ENCODE measurements around the gene LYL1. TPM values are rescaled to one million over a fixed set of nuclear protein-coding genes. Genes with fewer than 3 reads are reported as not detected.

The LYL1 gene
- total and polyA plus RNA-seq, 2 of the 13 experiments (the other 11 are each of a cell fraction or from before 2014, with no cell fraction given): 0.75 to 0.92 TPM

DNA sequence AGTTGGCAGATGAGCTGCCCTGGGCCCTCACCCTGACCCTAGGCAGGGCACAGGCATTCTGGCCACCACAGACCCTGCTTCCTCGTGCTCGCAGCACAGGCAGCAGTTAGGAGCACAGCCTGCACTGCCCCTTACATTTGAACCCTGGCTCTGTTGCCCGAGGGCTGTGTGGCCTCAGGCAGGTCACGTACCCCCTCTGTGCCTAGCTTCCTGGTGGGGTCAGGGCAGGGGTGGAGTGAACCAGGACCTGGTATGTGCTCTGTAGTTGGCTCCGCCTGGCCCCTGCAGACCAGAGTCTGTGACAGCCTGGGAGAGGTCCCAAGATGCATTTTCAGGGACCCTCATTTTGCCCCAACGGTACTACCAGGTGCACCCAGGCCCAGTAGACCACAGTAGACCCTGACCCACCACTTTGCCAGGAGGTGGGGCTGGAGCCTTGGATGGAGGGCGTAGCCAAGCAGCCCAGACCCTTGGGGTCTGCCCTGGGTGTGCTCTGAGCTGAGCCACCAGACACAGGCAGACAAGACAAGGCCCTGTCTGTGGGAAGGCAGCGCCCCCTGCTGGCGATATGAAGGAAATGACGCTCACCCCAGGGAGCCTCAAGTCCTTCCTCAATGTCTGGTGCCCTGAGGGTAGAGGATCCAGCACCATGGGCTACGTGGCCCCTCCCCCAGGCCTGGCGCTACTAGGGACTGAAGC is 9.1 kb downstream of the LYL1 start (continued):
- TF ChIP-seq, protein P1, sequence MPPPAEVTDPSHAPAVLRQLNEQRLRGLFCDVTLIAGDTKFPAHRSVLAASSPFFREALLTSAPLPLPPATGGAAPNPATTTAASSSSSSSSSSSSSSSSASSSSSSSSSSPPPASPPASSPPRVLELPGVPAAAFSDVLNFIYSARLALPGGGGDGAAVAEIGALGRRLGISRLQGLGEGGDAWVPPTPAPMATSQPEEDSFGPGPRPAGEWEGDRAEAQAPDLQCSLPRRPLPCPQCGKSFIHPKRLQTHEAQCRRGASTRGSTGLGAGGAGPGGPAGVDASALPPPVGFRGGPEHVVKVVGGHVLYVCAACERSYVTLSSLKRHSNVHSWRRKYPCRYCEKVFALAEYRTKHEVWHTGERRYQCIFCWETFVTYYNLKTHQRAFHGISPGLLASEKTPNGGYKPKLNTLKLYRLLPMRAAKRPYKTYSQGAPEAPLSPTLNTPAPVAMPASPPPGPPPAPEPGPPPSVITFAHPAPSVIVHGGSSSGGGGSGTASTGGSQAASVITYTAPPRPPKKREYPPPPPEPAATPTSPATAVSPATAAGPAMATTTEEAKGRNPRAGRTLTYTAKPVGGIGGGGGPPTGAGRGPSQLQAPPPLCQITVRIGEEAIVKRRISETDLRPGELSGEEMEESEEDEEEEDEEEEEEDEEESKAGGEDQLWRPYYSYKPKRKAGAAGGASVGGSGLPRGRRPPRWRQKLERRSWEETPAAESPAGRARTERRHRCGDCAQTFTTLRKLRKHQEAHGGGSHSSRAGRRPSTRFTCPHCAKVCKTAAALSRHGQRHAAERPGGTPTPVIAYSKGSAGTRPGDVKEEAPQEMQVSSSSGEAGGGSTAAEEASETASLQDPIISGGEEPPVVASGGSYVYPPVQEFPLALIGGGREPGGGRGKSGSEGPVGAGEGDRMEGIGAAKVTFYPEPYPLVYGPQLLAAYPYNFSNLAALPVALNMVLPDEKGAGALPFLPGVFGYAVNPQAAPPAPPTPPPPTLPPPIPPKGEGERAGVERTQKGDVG (CRISPR knock-in tag; IDR thresholded peaks at IDR 0.05; ENCODE audit: borderline replicate concordance): no peak
- TF ChIP-seq, protein P2, sequence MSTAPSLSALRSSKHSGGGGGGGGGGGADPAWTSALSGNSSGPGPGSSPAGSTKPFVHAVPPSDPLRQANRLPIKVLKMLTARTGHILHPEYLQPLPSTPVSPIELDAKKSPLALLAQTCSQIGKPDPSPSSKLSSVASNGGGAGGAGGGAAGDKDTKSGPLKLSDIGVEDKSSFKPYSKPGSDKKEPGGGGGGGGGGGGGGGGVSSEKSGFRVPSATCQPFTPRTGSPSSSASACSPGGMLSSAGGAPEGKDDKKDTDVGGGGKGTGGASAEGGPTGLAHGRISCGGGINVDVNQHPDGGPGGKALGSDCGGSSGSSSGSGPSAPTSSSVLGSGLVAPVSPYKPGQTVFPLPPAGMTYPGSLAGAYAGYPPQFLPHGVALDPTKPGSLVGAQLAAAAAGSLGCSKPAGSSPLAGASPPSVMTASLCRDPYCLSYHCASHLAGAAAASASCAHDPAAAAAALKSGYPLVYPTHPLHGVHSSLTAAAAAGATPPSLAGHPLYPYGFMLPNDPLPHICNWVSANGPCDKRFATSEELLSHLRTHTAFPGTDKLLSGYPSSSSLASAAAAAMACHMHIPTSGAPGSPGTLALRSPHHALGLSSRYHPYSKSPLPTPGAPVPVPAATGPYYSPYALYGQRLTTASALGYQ (CRISPR knock-in tag; IDR thresholded peaks at IDR 0.05): no peak
- no peak for TF ChIP-seq CAMTA2 (CRISPR knock-in tag; IDR thresholded peaks at IDR 0.05; ENCODE audit: borderline replicate concordance)
- no peak for TF ChIP-seq POLR2G (IDR thresholded peaks at IDR 0.05; ENCODE audit: low read depth, low read length)
- TF ChIP-seq HIVEP1 (CRISPR knock-in tag; IDR thresholded peaks at IDR 0.05): no peak
- TF ChIP-seq, protein P3, sequence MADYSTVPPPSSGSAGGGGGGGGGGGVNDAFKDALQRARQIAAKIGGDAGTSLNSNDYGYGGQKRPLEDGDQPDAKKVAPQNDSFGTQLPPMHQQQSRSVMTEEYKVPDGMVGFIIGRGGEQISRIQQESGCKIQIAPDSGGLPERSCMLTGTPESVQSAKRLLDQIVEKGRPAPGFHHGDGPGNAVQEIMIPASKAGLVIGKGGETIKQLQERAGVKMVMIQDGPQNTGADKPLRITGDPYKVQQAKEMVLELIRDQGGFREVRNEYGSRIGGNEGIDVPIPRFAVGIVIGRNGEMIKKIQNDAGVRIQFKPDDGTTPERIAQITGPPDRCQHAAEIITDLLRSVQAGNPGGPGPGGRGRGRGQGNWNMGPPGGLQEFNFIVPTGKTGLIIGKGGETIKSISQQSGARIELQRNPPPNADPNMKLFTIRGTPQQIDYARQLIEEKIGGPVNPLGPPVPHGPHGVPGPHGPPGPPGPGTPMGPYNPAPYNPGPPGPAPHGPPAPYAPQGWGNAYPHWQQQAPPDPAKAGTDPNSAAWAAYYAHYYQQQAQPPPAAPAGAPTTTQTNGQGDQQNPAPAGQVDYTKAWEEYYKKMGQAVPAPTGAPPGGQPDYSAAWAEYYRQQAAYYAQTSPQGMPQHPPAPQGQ (CRISPR knock-in tag; IDR thresholded peaks at IDR 0.05; ENCODE audit: borderline replicate concordance): no peak
- TF ChIP-seq RAD21 (CRISPR knock-in tag; IDR thresholded peaks at IDR 0.05): peak; percentile 93
- no peak for TF ChIP-seq U2AF2 (IDR thresholded peaks at IDR 0.05; ENCODE audit: low read depth, low read length)
- TF ChIP-seq, protein P4, sequence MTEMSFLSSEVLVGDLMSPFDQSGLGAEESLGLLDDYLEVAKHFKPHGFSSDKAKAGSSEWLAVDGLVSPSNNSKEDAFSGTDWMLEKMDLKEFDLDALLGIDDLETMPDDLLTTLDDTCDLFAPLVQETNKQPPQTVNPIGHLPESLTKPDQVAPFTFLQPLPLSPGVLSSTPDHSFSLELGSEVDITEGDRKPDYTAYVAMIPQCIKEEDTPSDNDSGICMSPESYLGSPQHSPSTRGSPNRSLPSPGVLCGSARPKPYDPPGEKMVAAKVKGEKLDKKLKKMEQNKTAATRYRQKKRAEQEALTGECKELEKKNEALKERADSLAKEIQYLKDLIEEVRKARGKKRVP (CRISPR knock-in tag; IDR thresholded peaks at IDR 0.05): no peak
- TF ChIP-seq PRPF4 (IDR thresholded peaks at IDR 0.05; ENCODE audit: low read depth, low read length, poor library complexity, severe bottlenecking): no peak
- TF ChIP-seq DMAP1 (CRISPR knock-in tag; IDR thresholded peaks at IDR 0.05): no peak
- TF ChIP-seq CENPX (CRISPR knock-in tag; IDR thresholded peaks at IDR 0.05): no peak
- TF ChIP-seq, protein P5, sequence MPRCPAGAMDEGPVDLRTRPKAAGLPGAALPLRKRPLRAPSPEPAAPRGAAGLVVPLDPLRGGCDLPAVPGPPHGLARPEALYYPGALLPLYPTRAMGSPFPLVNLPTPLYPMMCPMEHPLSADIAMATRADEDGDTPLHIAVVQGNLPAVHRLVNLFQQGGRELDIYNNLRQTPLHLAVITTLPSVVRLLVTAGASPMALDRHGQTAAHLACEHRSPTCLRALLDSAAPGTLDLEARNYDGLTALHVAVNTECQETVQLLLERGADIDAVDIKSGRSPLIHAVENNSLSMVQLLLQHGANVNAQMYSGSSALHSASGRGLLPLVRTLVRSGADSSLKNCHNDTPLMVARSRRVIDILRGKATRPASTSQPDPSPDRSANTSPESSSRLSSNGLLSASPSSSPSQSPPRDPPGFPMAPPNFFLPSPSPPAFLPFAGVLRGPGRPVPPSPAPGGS (CRISPR knock-in tag; IDR thresholded peaks at IDR 0.05): no peak
- TF ChIP-seq ZIK1 (CRISPR knock-in tag; IDR thresholded peaks at IDR 0.05; ENCODE audit: borderline replicate concordance, low read depth): no peak
- TF ChIP-seq CREB1 (IDR thresholded peaks at IDR 0.05): peak; percentile 37; the same call in 1 of the 2 replicates
- TF ChIP-seq CREB1 (CRISPR knock-in tag; IDR thresholded peaks at IDR 0.05): no peak
- no peak for TF ChIP-seq ZFP36L1 (CRISPR knock-in tag; IDR thresholded peaks at IDR 0.05)
- TF ChIP-seq NFYB (CRISPR knock-in tag; IDR thresholded peaks at IDR 0.05): no peak
- TF ChIP-seq ZFYVE20 (CRISPR knock-in tag; IDR thresholded peaks at IDR 0.05; ENCODE audit: borderline replicate concordance, low read depth): no peak
- no peak for TF ChIP-seq ZNF605 (CRISPR knock-in tag; IDR thresholded peaks at IDR 0.05)
- TF ChIP-seq SMARCE1 (IDR thresholded peaks at IDR 0.05; ENCODE audit: borderline replicate concordance): no peak
